Measurements from ENCODE around the gene POU2F3. TPM values are rescaled to one million over a fixed set of nuclear protein-coding genes. Genes with fewer than 3 reads are reported as not detected.

Gene POU2F3
- total and polyA plus RNA-seq, 2 of the 13 experiments (the other 11 are each of a cell fraction or from before 2014, with no cell fraction given): not detected

GRCh38 chr11:120194166-120194565, 45.8 kb upstream of the POU2F3 start:
- POLR2A ChIA-PET: interaction anchor here (1.1 to 3.5 kb wide), 3 partner anchors 10 to 18 kb away, joined by 3 to 33 read pairs (median 27); no protein-coding TSS in a partner anchor
- no TSS peak for BruUV-seq (replicated peaks)

More at GRCh38 chr11:120194166-120194565, 45.8 kb upstream of the POU2F3 start:
- H3K4me2 ChIP-seq (ENCODE audit: low read depth, low read length): no peak overlapping the region
- CTCF ChIA-PET (ENCODE audit: low intra/inter-chr PET ratio, low total read pairs): no interaction called here
- H3K4me1 ChIP-seq (ENCODE audit: insufficient read depth, low read length): peaks cover 97% of the 10 kb centered on the region
- no peak overlapping the region for H3K27ac ChIP-seq (ENCODE audit: extremely low read length, insufficient read depth, low read length)
- no peak for TF ChIP-seq ZNF549 (CRISPR knock-in tag; IDR thresholded peaks at IDR 0.05)
- no peak for TF ChIP-seq ZNF616 (CRISPR knock-in tag; IDR thresholded peaks at IDR 0.05; ENCODE audit: low read depth)
- TF ChIP-seq PAF1 (CRISPR knock-in tag; IDR thresholded peaks at IDR 0.05): no peak
- TF ChIP-seq ZNF670 (CRISPR knock-in tag; IDR thresholded peaks at IDR 0.05; ENCODE audit: borderline replicate concordance): no peak
- no peak for TF ChIP-seq FOXO1 (CRISPR knock-in tag; IDR thresholded peaks at IDR 0.05)
- TF ChIP-seq NFAT5 (CRISPR knock-in tag; IDR thresholded peaks at IDR 0.05): no peak
- TF ChIP-seq ZNF800 (CRISPR knock-in tag; IDR thresholded peaks at IDR 0.05): no peak
- no peak for TF ChIP-seq ZMYM3 (CRISPR knock-in tag; IDR thresholded peaks at IDR 0.05)
- TF ChIP-seq ZNF75D (CRISPR knock-in tag; IDR thresholded peaks at IDR 0.05; ENCODE audit: borderline replicate concordance): no peak
- no peak for TF ChIP-seq SMAD3 (CRISPR knock-in tag; IDR thresholded peaks at IDR 0.05)
- TF ChIP-seq ZNF547 (CRISPR knock-in tag; IDR thresholded peaks at IDR 0.05): no peak
- no peak for TF ChIP-seq BHLHE40 (IDR thresholded peaks at IDR 0.05; ENCODE audit: low read length)
- TF ChIP-seq ZFX (CRISPR knock-in tag; IDR thresholded peaks at IDR 0.05; ENCODE audit: low read depth): no peak
- no peak for TF ChIP-seq AKAP8 (CRISPR knock-in tag; IDR thresholded peaks at IDR 0.05)
- no peak for TF ChIP-seq REXO4 (CRISPR knock-in tag; IDR thresholded peaks at IDR 0.05; ENCODE audit: borderline replicate concordance)
- no peak for TF ChIP-seq KMT2B (CRISPR knock-in tag; IDR thresholded peaks at IDR 0.05)
- ATAC-seq: no peak
- H3K79me2 ChIP-seq (ENCODE audit: insufficient read depth, low read length): no peaks in the 10 kb centered on the region
- no peak overlapping the region for H2AFZ ChIP-seq (ENCODE audit: low read length)
- H3K27me3 ChIP-seq (ENCODE audit: control insufficient read depth in 1 of 2, insufficient read depth in 2 of 2, low read length in 2 of 2): no peaks in the 10 kb centered on the region
- H3K36me3 ChIP-seq (replicated peaks in 1 of 2; ENCODE audit: control insufficient read depth in 1 of 2, insufficient read depth in 2 of 2, low read length in 2 of 2): no peaks in the 10 kb centered on the region
- H3K9me3 ChIP-seq (ENCODE audit: low read length): no peaks in the 10 kb centered on the region
- no peak for FAIRE-seq
- no peak for DNase-seq (ENCODE audit: low spot score)
- intact Hi-C loops (cut with micrococcal nuclease; ENCODE audit: unreplicated experiment): no loop called here
- H3K9ac ChIP-seq (ENCODE audit: insufficient read depth, low read depth, low read length): no peak overlapping the region
- 100% methylated on average over 3 of the region's 4 CpGs for WGBS (ENCODE audit: low lambda C conversion rate)
- no peaks in the 10 kb centered on the region for H4K20me1 ChIP-seq (ENCODE audit: insufficient read depth, low read length)
- no peak overlapping the region for H3K4me3 ChIP-seq (replicated peaks in 1 of 3; ENCODE audit: insufficient read depth in 1 of 3, low read depth in 2 of 3, low read length in 3 of 3)
- in situ Hi-C loops (cut with HindIII; ENCODE audit: extremely low pct_ligation_motif_present, low pct_unique_long_range_greater_than_20kb): no loop called here
